GM19023 (cell line): Measurements from ENCODE around the gene CAPS2.
A peak's percentile ranks its signal among the peaks of the same experiment; 100 is the strongest.
"Not testable (repeated sequence)": the region's sequence is repeated elsewhere in the genome, so short reads cannot be mapped to it uniquely, and the experiment has no call there.

Source experiments
- ATAC-seq: cut with Tn5 transposase; IDR thresholded peaks from one replicate; pipeline ENCODE4 v1.9.1; 2021; ENCODE audit warnings: mild to moderate bottlenecking, moderate library complexity; ENCODE audit not compliant: unreplicated experiment

Gene CAPS2

DNA sequence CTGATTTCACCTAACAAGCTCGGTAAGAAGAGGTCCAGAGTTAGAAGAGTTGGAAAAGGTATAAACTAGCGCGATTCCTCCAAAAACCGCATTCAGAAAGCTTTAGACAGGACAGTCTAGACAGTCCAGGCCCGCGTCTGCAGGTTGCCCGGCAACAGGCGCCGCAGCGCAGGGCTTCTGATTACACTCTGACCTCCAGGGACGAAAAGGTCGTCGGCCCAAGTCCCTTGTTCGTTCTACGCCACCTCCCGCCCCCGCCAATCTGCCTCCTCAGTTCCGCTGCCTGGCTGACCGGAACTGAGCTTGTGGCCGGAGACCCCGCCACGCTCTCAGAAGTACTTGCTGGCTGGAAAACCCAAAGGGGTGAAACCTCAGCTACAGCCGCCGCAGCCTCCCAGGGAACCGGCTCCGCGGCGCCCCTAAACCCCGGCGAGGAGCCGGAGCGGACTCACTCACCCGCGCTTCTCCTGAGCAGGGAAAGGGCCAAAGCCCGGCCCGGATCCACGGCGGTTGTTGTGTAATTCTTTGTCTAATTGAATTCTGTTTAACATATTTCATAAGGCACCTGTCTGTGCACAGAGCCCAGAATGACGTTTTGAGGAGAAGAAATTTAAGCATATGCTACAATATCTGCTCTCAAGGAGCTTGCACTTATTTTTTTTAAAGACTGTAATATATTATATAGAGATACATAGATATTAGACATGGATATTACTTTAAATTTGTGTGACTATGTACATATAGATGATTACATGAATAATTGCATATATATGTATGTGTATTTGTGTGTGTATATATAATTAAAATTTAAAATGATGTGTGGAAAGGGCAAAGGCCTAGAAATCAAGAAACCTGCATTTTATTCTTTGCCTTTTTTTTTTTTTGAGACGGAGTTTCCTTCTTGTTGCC is at the start of gene CAPS2:
Gene CAPS2 (minus strand): TSS at position 407 of the 909 bp plus-strand sequence. CDS start 3,826 bp downstream, outside the sequence.
- peak; percentile 90 for ATAC-seq

DNA sequence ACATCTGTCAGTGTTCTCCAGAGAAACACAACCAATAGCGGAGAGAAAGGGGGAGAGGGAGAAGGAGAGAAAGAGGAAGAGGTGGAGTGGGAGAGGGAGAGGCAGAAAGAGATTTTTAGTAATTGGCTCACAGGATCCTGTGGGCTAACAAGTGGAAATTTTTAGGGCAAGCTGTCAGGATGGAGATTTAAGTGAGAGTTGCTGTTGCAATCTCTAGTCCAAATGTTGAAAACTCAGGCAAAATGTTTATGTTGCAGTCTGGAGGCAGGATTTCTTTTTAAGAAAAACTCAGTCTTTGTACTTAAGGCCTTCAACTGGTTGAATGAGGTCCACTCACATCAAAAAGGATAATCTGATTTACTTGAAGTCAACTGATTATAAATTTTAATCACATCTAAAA is 48.2 kb upstream of the CAPS2 start:
- no peak for ATAC-seq

DNA sequence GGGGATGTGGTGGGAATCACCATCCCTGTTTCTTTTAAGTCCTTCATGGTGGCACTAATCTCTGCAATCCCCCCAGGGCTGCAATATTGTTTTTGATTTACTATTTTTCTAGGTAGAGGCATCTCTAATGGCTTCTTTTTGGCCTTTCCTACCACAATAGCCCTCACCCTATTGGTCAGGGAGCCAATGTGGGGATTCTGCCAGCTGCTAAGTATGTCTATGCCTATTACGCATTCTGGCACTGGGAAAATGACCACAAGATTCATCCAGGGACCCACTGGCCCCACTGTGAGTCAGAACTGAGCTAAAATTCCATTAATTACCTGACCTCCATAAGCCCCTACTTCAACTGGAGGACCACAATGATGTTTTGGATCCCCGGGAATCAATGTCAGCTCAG is 44.8 kb upstream of the CAPS2 start:
- ATAC-seq = no peak

DNA sequence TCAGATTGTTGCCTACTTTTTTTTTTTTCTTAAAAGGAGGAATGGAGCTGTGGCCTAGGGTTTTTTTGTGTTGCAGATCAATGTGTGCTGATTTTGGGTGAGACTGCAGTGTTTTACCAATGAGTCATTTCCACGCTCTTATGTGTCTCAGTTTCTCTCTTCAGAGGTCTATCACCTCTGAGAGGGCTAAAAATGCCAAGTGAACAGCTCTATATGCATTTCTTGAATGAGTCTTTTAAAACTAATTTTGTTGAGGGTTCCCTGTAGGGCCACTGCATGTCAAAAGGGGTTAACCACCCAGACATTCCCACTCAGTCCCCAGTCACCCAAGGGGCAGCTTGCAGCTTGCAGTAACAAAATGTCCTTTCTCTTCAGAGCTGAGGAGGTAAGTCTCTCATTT is 36.5 kb upstream of the CAPS2 start:
- ATAC-seq = peak; percentile 88

DNA sequence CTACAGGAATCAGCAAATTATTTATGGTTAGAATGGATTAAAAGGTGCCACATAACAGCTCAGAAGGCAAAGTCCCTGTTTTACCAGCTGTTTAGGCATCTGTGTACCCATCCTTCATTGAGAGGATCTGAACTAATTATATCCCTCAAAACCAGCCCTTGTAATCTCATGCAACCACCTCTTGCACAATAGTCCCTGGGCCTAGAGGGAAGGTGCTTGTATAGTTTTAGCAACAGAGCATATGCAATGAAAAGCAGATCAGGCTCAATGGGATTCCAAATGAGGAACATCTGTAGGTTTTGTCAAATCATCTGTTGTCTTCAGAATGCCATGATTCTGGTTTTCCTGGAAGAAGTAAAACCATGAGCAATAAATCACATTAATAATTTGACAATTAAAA is 34.8 kb upstream of the CAPS2 start:
- no peak for ATAC-seq

DNA sequence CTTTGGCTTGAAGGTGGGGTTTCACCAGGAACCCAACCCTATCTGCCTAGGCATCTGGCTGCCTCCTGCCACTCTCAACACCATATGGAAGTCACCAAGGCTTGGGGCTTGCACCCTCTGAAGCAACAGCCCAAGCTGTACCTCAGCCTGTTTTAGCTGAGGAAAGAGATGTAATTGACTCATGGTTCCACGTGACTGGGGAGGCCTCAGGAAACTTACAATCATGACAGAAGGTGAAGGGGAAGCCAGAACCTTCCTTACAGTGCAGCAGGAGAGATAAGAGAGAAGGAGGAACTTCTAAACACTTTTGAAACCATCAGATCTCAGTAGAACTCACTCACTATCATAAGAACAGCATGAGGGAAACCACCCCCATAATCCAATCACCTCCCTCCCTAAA is 31.3 kb upstream of the CAPS2 start:
- ATAC-seq = no peak

DNA sequence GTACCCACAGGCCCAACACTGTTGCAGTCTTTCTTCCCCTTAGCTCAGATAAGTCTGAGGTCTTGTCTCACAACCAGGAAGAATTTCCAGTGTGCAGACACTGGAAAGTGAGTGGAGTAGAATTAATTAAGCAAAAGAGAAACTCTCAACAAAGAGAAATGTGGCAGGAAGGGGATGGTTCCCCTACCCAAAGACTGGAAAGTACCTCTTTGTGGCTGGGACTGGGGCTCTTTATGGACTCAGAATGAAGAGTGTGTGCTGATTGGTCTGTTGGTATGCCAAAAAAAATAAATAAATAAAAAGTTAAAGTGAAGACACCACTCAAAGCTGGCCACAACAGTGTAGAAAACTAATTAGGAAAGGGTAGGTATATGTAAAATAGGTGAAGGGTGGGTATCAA is 30.8 kb upstream of the CAPS2 start:
- ATAC-seq = no peak

DNA sequence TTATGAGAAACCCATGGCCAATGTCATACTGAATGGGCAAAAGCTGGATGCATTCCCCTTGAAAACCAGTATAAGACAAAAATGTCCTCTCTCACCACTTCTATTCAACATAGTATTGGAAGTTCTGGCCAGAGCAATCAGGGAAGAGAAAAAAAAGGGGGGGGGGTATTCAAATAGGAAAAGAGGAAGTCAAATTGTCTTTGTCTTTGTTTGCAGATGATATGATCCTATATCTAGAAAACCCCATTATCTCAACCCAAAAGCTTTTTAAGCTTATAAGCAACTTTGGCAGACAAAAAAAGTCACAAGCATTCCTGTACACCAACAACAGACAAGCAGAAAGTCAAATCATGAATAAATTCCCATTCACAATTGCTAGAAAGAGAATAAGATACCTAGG is 23.9 kb upstream of the CAPS2 start:
- no peak for ATAC-seq

DNA sequence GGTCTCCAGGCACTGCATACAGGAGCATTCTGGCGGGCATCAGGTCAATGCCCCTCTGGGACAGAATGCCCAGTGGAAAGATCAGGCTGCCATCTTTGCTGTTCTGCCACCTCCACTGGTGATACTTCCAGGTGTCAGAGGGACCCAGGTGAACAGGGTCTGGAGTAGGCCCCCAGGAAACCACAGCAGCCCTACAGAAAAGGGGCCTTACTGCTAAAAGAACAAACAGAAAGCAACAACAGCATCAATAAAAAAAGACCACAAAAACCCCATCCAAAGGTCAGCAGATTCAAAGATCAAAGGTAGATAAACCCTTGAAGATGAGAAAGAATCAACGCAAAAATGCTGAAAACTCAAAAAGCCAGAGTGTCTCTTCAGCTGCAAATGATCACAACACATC is 20.3 kb upstream of the CAPS2 start:
- ATAC-seq = no peak

DNA sequence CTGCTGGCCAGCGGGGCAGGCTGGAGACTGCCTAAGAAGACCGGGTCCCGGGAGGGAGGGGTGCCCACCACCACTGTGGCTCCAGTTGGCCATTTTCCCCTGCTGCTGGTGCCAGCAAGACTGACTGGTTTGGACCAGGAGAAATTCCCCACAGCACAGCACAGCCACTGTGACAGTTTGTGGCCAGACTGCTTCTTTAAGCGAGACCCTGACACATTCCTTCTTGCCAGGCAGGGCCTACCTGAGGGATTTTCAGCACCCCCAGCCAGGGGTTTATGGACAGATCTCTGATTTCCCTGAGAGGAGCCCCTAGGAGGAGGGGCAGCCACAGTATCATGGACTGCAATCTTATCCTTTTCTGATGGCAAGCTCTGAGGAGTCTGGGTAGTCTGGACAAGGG is 19.8 kb upstream of the CAPS2 start:
- no peak for ATAC-seq

DNA sequence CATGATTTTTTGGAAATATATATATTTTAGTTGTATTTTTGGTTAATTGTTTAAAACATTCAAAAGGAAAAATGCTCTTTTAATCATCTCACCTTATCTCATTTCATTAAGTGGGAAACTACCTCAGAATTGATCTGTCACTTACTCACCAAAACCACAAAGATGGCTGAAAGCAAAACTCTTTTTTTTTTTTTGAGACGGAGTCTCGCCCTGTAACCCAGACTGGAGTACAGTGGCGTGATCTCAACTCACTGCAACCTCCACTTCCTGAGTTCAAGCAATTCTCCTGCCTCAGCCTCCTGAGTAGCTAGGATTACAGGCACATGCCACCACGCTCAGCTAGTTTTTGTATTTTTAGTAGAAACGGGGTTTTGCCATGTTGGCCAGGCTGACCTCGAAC is 16.1 kb upstream of the CAPS2 start:
- not testable (repeated sequence) for ATAC-seq

DNA sequence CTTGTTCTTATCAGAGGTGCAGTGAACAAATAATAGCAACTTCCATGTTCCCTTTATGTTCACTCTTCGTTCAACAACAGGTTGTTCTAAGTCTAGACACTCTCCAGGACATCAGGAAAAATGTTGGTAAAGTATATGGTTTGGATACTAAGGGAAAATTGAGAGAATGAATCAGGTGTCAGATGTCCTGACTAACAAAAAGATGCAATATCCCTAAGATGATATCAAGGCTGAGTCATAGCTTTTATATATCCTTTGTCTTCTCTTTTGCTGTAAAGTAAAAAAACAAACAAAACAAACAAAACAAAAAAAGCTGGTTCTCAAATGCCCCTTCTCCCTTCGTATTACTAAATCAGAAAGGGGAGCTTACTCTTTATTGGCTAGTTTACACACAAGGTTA is 15.4 kb upstream of the CAPS2 start:
- no peak for ATAC-seq

DNA sequence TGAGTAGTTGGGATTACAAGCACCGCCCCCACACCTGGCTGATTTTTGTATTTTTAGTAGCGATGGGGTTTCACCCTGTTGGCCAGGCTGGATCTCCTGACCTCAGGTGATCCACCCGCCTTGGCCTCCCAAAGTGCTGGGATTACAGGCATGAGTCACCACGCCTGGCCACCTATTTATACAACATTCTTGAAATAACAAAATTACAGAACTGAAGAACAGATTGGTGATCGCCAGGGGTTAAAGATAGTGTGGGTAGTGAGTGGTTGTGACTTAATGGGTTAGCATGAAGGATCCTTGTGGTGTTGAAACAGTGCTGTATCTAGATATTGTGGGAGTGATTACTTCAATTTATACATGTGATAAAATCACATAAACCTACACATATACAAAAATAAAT is 11.7 kb upstream of the CAPS2 start:
- ATAC-seq = no peak

DNA sequence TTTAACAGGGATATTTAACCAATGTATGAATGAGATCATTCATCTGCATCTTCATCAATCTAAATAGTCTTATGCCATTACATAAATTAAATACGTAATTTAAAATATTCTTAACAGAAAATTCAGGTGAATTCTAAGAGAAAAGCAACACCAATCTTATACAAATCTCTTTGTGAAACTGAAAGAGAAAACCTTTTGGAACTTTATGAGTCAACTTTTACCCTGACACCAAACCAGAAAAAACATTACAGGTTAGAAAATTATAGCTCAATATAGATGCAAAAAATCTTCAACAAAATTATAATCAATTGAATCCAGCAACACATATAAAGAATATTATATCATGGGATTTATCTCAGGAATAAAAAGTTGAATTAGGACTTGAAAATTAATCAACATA is 7.8 kb upstream of the CAPS2 start:
- ATAC-seq = no peak

DNA sequence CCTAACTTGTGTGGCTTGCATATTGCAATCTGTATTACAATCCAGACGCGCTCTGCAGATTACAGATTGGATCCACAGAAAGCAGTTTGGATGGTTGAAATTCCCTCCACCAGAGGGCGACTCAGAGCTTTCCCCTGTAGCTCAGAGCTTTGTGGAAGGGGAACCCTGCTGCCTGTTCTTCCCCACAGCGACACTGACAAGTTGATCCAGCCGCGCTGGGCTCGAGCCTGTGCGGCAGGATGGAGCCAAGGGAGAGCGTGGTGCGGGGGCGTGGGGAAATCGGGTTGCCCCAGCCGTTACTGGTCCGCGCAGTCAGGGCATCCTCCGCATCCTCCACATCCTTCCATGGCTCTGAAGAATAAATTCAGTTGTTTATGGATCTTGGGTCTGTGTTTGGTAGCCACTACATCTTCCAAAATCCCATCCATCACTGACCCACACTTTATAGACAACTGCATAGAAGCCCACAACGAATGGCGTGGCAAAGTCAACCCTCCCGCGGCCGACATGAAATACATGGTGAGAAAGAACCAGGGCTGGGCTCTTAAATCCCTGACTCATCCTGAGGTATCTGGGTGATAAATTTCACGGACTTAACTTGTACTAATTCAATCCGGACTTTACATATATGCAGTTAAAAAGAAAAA is 4.4 kb upstream of the CAPS2 start, which contains the start of gene GLIPR1L1:
Gene GLIPR1L1 (plus strand): TSS at position 287 of the 647 bp plus-strand sequence. CDS start 59 bp downstream, at position 346.
- peak; percentile 55 for ATAC-seq

DNA sequence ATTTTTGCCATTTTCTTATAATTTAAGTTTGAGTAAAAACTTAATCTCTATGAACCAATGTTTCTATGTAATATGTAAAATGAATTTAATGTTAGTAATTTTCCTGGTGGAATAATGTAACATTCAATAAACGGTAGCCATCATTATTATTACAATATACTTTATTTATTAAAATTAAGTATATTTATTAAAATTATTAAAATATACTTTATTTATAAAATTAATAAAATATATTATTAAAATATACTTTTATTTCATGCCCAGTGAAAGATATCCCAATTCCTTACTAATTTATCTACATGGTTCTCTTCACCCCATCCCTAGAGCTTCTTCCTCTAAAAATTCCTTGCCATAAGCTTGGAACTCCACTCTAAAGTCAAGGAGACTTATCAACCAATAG is 2.5 kb downstream of the CAPS2 start:
- no peak for ATAC-seq

DNA sequence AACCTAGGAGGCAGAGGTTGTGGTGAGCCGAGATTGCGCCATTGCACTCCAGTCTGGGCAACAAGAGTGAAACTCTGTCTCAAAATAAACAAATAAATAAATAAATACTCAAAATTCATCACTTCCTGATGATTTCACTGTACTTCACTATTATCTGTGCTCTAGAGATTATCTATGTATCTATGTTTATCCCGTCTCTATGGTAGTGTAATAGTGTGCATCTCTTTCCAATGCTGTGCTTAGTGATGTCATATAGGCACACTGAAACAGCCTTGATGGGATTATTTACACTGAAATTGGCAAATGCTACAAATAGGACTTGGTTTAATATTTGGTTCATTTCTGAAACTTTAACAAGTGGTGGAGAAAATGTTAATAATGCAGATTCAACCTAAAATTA is 6.5 kb downstream of the CAPS2 start:
- ATAC-seq = no peak

DNA sequence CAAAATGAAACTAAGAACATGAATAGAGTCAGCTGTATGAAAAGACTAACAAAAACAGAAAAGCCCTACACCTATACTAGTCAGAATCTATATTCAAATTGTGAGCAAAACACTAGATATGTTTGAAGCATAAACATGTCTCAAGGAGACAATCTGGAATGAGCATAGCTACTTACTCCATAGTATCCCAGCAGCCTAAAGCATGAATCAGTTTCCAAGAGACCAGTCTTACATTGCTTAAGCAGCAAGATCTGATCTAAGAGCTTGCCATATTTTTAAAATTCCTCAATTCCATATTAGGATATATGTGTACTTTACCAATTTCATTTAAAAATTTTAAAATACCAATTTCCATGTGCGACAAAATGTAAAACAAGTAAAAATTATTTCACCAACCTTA is 7.7 kb downstream of the CAPS2 start:
- no peak for ATAC-seq

DNA sequence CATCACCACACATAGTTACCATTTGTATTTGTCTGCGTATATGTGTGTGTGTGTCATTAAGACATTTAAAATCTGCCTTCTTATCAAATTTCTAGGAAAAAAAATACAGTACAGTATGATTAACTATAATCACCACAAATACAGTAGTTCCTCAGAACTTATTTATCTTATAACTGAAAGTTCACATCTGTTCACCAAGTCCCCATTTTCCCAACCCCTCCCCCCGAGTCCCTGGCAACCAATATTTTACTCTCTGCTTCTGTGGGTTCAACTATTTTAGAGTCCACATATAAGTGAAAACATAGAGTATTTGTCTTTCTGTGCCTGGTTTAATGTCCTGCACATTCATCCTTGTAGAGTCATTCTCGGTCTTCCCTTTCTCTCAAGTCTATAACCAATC is 12.3 kb downstream of the CAPS2 start:
- no peak for ATAC-seq

DNA sequence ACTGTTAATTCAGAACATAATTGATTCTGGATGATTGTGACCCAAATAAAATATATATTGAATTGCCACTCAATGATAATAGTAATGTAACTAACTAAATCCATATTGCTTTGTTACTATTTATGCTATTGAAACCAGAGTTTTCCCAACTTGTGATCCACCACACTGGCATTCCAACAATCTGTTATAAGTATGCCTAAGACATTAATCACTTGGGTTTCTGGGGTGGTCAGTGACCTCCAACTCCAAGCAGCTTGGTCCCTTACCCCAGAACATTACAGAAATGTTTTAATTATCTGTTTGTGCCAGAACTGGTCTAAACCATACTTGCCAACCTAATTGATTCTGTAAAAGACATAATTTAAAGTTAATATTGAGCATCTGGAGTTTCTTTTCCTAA is 14.6 kb downstream of the CAPS2 start:
- no peak for ATAC-seq

DNA sequence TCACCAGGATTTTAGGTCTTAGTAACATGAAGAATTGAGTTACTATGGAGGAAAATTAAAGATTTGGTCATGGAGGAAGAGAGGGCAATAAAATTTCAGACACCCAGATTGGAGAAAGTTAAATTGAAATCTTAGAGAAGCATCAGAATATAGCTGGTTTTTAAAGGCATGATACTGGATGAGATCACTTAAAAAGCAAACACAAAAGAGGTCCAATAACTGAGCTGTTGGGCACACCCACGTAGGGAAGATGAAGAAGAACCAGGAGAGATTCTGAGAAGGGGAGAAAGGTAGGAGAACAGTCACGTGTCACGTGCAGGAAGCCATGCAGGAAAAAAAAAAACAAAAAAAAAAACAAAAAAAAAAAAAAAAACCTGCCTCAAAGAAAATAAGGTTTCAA is 18.8 kb downstream of the CAPS2 start:
- no peak for ATAC-seq

DNA sequence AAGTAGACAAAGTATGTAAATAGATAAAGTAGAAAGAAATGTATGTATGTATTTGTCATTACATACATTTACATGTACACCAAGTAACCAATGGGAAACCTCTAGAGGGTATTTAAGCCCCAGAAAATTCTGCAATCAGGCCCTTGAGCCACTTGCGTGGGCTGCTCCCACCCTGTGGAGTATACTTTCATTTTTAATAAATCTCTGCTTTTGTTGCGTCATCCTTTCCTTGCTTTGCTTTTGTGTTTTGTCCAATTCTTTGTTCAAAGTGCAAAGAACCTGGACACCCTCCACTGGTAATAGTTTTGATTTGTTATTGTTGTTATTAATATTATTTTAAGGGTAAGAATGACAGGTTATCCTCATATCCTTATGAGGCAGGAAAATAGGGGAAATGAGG is 21.8 kb downstream of the CAPS2 start:
- no peak for ATAC-seq
